ENCODE measurements around the gene TEKT3.

GRCh38 chr17:15321556-15322251, 19.7 kb downstream of the TEKT3 start:
- TF ChIP-seq CTCF (IDR thresholded peaks at IDR 0.05; ENCODE audit: extremely low read depth in 1 of 2, insufficient read depth in 1 of 2, low read depth in 1 of 2, low read length in 2 of 2) (no peak), EZH2 (IDR thresholded peaks at IDR 0.05; ENCODE audit: borderline replicate concordance, low read depth, low read length, severe bottlenecking) (no peak), MYC (IDR thresholded peaks at IDR 0.05; ENCODE audit: low read depth, low read length) (no peak), POLR2A (IDR thresholded peaks at IDR 0.05; ENCODE audit: low read depth, low read length) (no peak), POLR2AphosphoS5 (IDR thresholded peaks at IDR 0.05; ENCODE audit: insufficient read depth, low read depth, low read length) (no peak), MAX (IDR thresholded peaks at IDR 0.05; ENCODE audit: insufficient read depth, insufficient read length) (no peak), FOS (IDR thresholded peaks at IDR 0.05; ENCODE audit: borderline replicate concordance, insufficient read depth, low read length) (no peak)
